ENCODE results near the gene SLC35B1. TPM values are rescaled to one million over a fixed set of nuclear protein-coding genes. Genes with fewer than 3 reads are reported as not detected.

SLC35B1 gene
- polyA plus RNA-seq, 3 donors: 73.1 to 82.1 (median 75.8) TPM

GRCh38 chr17:49716668-49717364 lies 9.1 kb upstream of the SLC35B1 start:
- DNase-seq (ENCODE audit: extremely low read depth in 1 of 11, low read depth in 9 of 11, low spot score in 4 of 11): no peak

GRCh38 chr17:49715717-49716279 lies 8.0 kb upstream of the SLC35B1 start:
- DNase-seq (ENCODE audit: extremely low read depth in 1 of 11, low read depth in 9 of 11, low spot score in 4 of 11): no peak

GRCh38 chr17:49715216-49715615 lies 7.5 kb upstream of the SLC35B1 start:
- DNase-seq (ENCODE audit: extremely low read depth in 1 of 11, low read depth in 9 of 11, low spot score in 4 of 11): no peak

GRCh38 chr17:49708515-49709183 lies 885 bp upstream of the SLC35B1 start:
- DNase-seq (ENCODE audit: extremely low read depth in 1 of 11, low read depth in 9 of 11, low spot score in 4 of 11): no peak

- no peak for DNase-seq (ENCODE audit: extremely low read depth in 1 of 11, low read depth in 9 of 11, low spot score in 4 of 11)
These were observed 537 bp downstream of the SLC35B1 start for GRCh38 chr17:49707246-49707607.

GRCh38 chr17:49705254-49705653 lies 2.5 kb downstream of the SLC35B1 start:
- DNase-seq (ENCODE audit: extremely low read depth in 1 of 11, low read depth in 9 of 11, low spot score in 4 of 11): no peak

GRCh38 chr17:49703557-49704277 lies 4.0 kb downstream of the SLC35B1 start:
- DNase-seq (ENCODE audit: extremely low read depth in 1 of 11, low read depth in 9 of 11, low spot score in 4 of 11): no peak

GRCh38 chr17:49700960-49701359 lies 6.8 kb downstream of the SLC35B1 start:
- no peak for DNase-seq (ENCODE audit: extremely low read depth in 1 of 11, low read depth in 9 of 11, low spot score in 4 of 11)

GRCh38 chr17:49699966-49700575 lies 7.7 kb downstream of the SLC35B1 start:
- DNase-seq (ENCODE audit: extremely low read depth in 1 of 11, low read depth in 9 of 11, low spot score in 4 of 11): no peak

GRCh38 chr17:49698005-49698404 lies 9.8 kb downstream of the SLC35B1 start:
- DNase-seq (ENCODE audit: extremely low read depth in 1 of 11, low read depth in 9 of 11, low spot score in 4 of 11): no peak

GRCh38 chr17:49696233-49696761 lies 11.5 kb downstream of the SLC35B1 start:
- no peak for DNase-seq (ENCODE audit: extremely low read depth in 1 of 11, low read depth in 9 of 11, low spot score in 4 of 11)

GRCh38 chr17:49695698-49696232 lies 12.0 kb downstream of the SLC35B1 start:
- DNase-seq (ENCODE audit: extremely low read depth in 1 of 11, low read depth in 9 of 11, low spot score in 4 of 11): no peak

GRCh38 chr17:49694847-49695697 lies 12.7 kb downstream of the SLC35B1 start:
- no peak for DNase-seq (ENCODE audit: extremely low read depth in 1 of 11, low read depth in 9 of 11, low spot score in 4 of 11)

- no peak for DNase-seq (ENCODE audit: extremely low read depth in 1 of 11, low read depth in 9 of 11, low spot score in 4 of 11)
These were observed 15.0 kb downstream of the SLC35B1 start for GRCh38 chr17:49692751-49693150.

- no peak for DNase-seq (ENCODE audit: extremely low read depth in 1 of 11, low read depth in 9 of 11, low spot score in 4 of 11)
These were observed 16.0 kb downstream of the SLC35B1 start for GRCh38 chr17:49691677-49692191.

GRCh38 chr17:49691086-49691676 lies 16.6 kb downstream of the SLC35B1 start:
- DNase-seq (ENCODE audit: extremely low read depth in 1 of 11, low read depth in 9 of 11, low spot score in 4 of 11): no peak

- no peak for DNase-seq (ENCODE audit: extremely low read depth in 1 of 11, low read depth in 9 of 11, low spot score in 4 of 11)
These were observed 17.5 kb downstream of the SLC35B1 start for GRCh38 chr17:49690256-49690655.

- no peak for DNase-seq (ENCODE audit: extremely low read depth in 1 of 11, low read depth in 9 of 11, low spot score in 4 of 11)
These were observed 18.9 kb downstream of the SLC35B1 start for GRCh38 chr17:49688848-49689247.

Measured in renal cortex interstitium (tissue), 11 donors.